NB4 (cell line): ENCODE results near the gene MRM1.

Experiments used
- DNase-seq: peaks from one replicate; pipeline ENCODE4 v3.0.0; 2010; ENCODE audit warnings: low read depth
- H3K4me3 ChIP-seq: one replicate; pipeline ENCODE4 v1.5.1; 2011; ENCODE audit warnings: mild to moderate bottlenecking, low read depth, low read length, moderate library complexity
- CTCF ChIP-seq: IDR thresholded peaks from one replicate; pipeline ENCODE4 v1.5.1; 2012; ENCODE audit warnings: low read depth, low read length
- MAX ChIP-seq: IDR thresholded peaks from 2 replicates; pipeline ENCODE4 v1.6.1; 2011; ENCODE audit warnings: low read depth, low read length
- MYC ChIP-seq: IDR thresholded peaks from 2 replicates; pipeline ENCODE4 v1.6.1; 2011; ENCODE audit warnings: low read depth, low read length
- POLR2A ChIP-seq: IDR thresholded peaks from 2 replicates; pipeline ENCODE4 v1.6.1; 2011; ENCODE audit warnings: mild to moderate bottlenecking; ENCODE audit not compliant: insufficient read length; ENCODE audit errors: extremely low read depth

Gene MRM1

GRCh38 chr17:36598951-36599401 is 2.4 kb upstream of the MRM1 start:
- no peak overlapping the region for H3K4me3 ChIP-seq
- TF ChIP-seq MAX (no peak), CTCF (no peak), POLR2A (no peak), MYC (no peak)
- DNase-seq, result no peak

- no peak for TF ChIP-seq POLR2A
- no peak for TF ChIP-seq CTCF
- no peak for TF ChIP-seq MYC
- no peak for TF ChIP-seq MAX
Observed at GRCh38 chr17:36599546-36600250, 1.7 kb upstream of the MRM1 start.

GRCh38 chr17:36600465-36600864 is 918 bp upstream of the MRM1 start:
- H3K4me3 ChIP-seq, result peak overlapping the region; percentile 83
- TF ChIP-seq CTCF, result no peak
- no peak for TF ChIP-seq POLR2A
- no peak for TF ChIP-seq MYC
- no peak for TF ChIP-seq MAX
- DNase-seq, result no peak

More at GRCh38 chr17:36599546-36600250, 1.7 kb upstream of the MRM1 start:
- H3K4me3 ChIP-seq, result no peak overlapping the region
- no peak for DNase-seq

- peak overlapping the region; percentile 83 for H3K4me3 ChIP-seq
- TF ChIP-seq CTCF, result no peak
- TF ChIP-seq MAX, result no peak
- no peak for TF ChIP-seq POLR2A
- TF ChIP-seq MYC, result no peak
- no peak for DNase-seq
Observed at GRCh38 chr17:36600936-36601302, 464 bp upstream of the MRM1 start.

- DNase-seq, result peak; percentile 42
- peak overlapping the region; percentile 83 for H3K4me3 ChIP-seq
- TF ChIP-seq MYC (no peak), POLR2A (no peak), CTCF (no peak), MAX (no peak)
Observed at GRCh38 chr17:36602030-36602748, 806 bp downstream of the MRM1 start.
